Endothelial cell of umbilical vein (primary cell): ENCODE data around the gene FBN3. TPM values are rescaled to one million over a fixed set of nuclear protein-coding genes. Genes with fewer than 3 reads are reported as not detected.

Source experiments
- BruUV-seq: library from RNA; stranded (reverse); fragments of 400-500 nt; replicated peaks from 2 replicates; lab custom pipeline; 2021; lab: Mats Ljungman, UMichigan
- CTCF ChIA-PET: fragments of 300-600, 350-600 bp; sonication (Branson Sonifier 250); formaldehyde crosslinking; loops from one replicate; lab custom pipeline; 2021; ENCODE audit warnings: antibody characterized with exemption, inconsistent platforms; lab: Charles Lee
- POLR2A ChIA-PET: fragments of 300-600, 350-600 bp; sonication (Branson Sonifier 250); formaldehyde crosslinking; loops from one replicate; lab custom pipeline; 2021; ENCODE audit warnings: antibody characterized with exemption, inconsistent platforms; lab: Charles Lee
- DNase-seq: peaks from one replicate; pipeline ENCODE4 v3.0.0-alpha.2; 2011; ENCODE audit warnings: low read depth, low spot score
- FAIRE-seq: peaks from 2 replicates; lab custom pipeline; 2011; peaks lifted over from hg19 to GRCh38; lab: Jason Lieb, UNC
- H2AFZ ChIP-seq: 2 replicates; pipeline ENCODE4 v1.6.0; 2012; ENCODE audit warnings: low read depth, low read length, control low read depth, inconsistent platforms
- H3K27ac ChIP-seq: 2 replicates; pipeline ENCODE4 v1.5.1; 2011; ENCODE audit warnings: low read depth, mild to moderate bottlenecking, control low read depth, low read length, moderate library complexity; ENCODE audit not compliant: insufficient read depth
- H3K27me3 ChIP-seq, 2 experiments: 2 replicates each; pipeline versions ENCODE4 v1.6.0 to v1.6.1; 2011; ENCODE audit warnings: low read length in 2 of 2, mixed read lengths in 1 of 2; ENCODE audit not compliant: control insufficient read depth in 2 of 2, insufficient read depth in 2 of 2
- H3K36me3 ChIP-seq, 2 experiments: 2 replicates in 1 of 2; 3 replicates in 1 of 2; pipeline ENCODE4 v1.5.1; 2011; ENCODE audit warnings: low read length in 2 of 2, mild to moderate bottlenecking in 1 of 2, moderate library complexity in 1 of 2; ENCODE audit not compliant: control insufficient read depth in 2 of 2, insufficient read depth in 2 of 2; ENCODE audit errors: extremely low read depth in 1 of 2
- H3K4me1 ChIP-seq: 3 replicates; pipeline ENCODE4 v1.5.1; 2011; ENCODE audit warnings: mild to moderate bottlenecking, low read length; ENCODE audit not compliant: control insufficient read depth, insufficient read depth; ENCODE audit errors: extremely low read depth
- H3K4me2 ChIP-seq: 2 replicates; pipeline ENCODE4 v1.6.1; 2011; ENCODE audit warnings: low read length, control low read depth, mixed read lengths; ENCODE audit not compliant: insufficient read depth
- H3K4me3 ChIP-seq, 3 experiments: fragments of 200-600 bp in 1 of 3; sonication (generic), shearing (Covaris generic) in 1 of 3; replicated peaks in 1 of 3; 2 replicates each; pipeline ENCODE4 v1.5.1; 2011 to 2016; ENCODE audit warnings: control low read depth in 3 of 3, low read length in 3 of 3, mild to moderate bottlenecking in 2 of 3, inconsistent platforms in 1 of 3, low read depth in 1 of 3, moderate library complexity in 1 of 3; ENCODE audit not compliant: insufficient read depth in 1 of 3
- H3K79me2 ChIP-seq: 2 replicates; pipeline ENCODE4 v1.6.0; 2012; ENCODE audit warnings: low read length, inconsistent platforms; ENCODE audit not compliant: control insufficient read depth, insufficient read depth
- H3K9ac ChIP-seq: replicated peaks from 2 replicates; pipeline ENCODE3; 2011; ENCODE audit warnings: low read length, control low read depth; ENCODE audit not compliant: insufficient read depth; ENCODE audit errors: extremely low read depth
- H3K9me1 ChIP-seq: replicated peaks from 3 replicates; pipeline ENCODE4 v1.6.0; 2011; ENCODE audit warnings: mild to moderate bottlenecking, low read length; ENCODE audit not compliant: control insufficient read depth, insufficient read depth; ENCODE audit errors: extremely low read depth
- H3K9me3 ChIP-seq: replicated peaks from 2 replicates; pipeline ENCODE4 v1.5.1; 2012; ENCODE audit warnings: low read length, inconsistent platforms; ENCODE audit not compliant: control insufficient read depth, insufficient read depth
- H4K20me1 ChIP-seq: replicated peaks from 2 replicates; pipeline ENCODE3; 2011; ENCODE audit warnings: mild to moderate bottlenecking, low read length; ENCODE audit not compliant: control insufficient read depth, insufficient read depth; ENCODE audit errors: extremely low read depth
- CTCF ChIP-seq, 2 donors: IDR thresholded peaks; 1 replicate in 1 of 2; 2 replicates in 1 of 2; pipeline ENCODE4 v1.5.1; 2011; ENCODE audit warnings: low read length in 2 of 2, mild to moderate bottlenecking in 2 of 2, moderate library complexity in 2 of 2, control low read depth in 1 of 2, inconsistent platforms in 1 of 2, low read depth in 1 of 2; ENCODE audit not compliant: insufficient read depth in 1 of 2; ENCODE audit errors: extremely low read depth in 1 of 2
- EZH2 ChIP-seq: IDR thresholded peaks from 2 replicates; pipeline ENCODE4 v1.6.1; 2012; ENCODE audit warnings: borderline replicate concordance, low read depth, mild to moderate bottlenecking, moderate library complexity, low read length, inconsistent platforms; ENCODE audit not compliant: severe bottlenecking
- FOS ChIP-seq: IDR thresholded peaks from 2 replicates; pipeline ENCODE4 v1.6.1; 2011; ENCODE audit warnings: mild to moderate bottlenecking, low read length, moderate library complexity, borderline replicate concordance; ENCODE audit not compliant: insufficient read depth
- GATA2 ChIP-seq: IDR thresholded peaks from 2 replicates; pipeline ENCODE4 v1.7.0; 2011; ENCODE audit warnings: low read depth, mild to moderate bottlenecking, moderate library complexity, mixed read lengths, low read length; ENCODE audit not compliant: insufficient read length, insufficient read depth
- JUN ChIP-seq: IDR thresholded peaks from 2 replicates; pipeline ENCODE4 v1.6.1; 2011; ENCODE audit warnings: borderline replicate concordance, low read depth; ENCODE audit not compliant: insufficient read length, insufficient read depth
- MAX ChIP-seq: IDR thresholded peaks from 2 replicates; pipeline ENCODE4 v1.6.1; 2011; ENCODE audit not compliant: insufficient read depth, insufficient read length
- MYC ChIP-seq: IDR thresholded peaks from one replicate; pipeline ENCODE4 v1.6.1; 2011; ENCODE audit warnings: mild to moderate bottlenecking, low read depth, low read length
- POLR2A ChIP-seq: IDR thresholded peaks from 2 replicates; pipeline ENCODE4 v1.6.1; 2012; ENCODE audit warnings: low read depth, mild to moderate bottlenecking, control low read depth, low read length
- POLR2AphosphoS5 ChIP-seq: IDR thresholded peaks from 2 replicates; pipeline ENCODE4 v1.6.1; 2012; ENCODE audit warnings: low read depth, mild to moderate bottlenecking, control low read depth, low read length, moderate library complexity; ENCODE audit not compliant: insufficient read depth
- dilution Hi-C: fragments of 300-500 bp; cut with MboI; formaldehyde crosslinking; loops from one replicate; pipeline ENCODE4 v1.15.0; 2019; ENCODE audit warnings: low sequenced_read_pairs; ENCODE audit not compliant: extremely low pct_ligation_motif_present
- intact Hi-C: fragments of 100-400 bp; cut with micrococcal nuclease; formaldehyde crosslinking; loops from one replicate; pipeline ENCODE4 v1.10.0; 2022
- polyA plus RNA-seq, 4 experiments: library from polyadenylated mRNA; depleted of rRNA in 3 of 4; stranded (reverse) in 3 of 4; unstranded in 1 of 4; fragments of >200 nt; gene quantifications; 2 replicates each; pipeline versions ENCODE4 v1.2.1 to v1.2.3, GENCODE V29; 2011 to 2012; ENCODE audit warnings: missing spikeins in 1 of 4
- total RNA-seq: library from RNA; stranded (reverse); gene quantifications from 2 replicates; pipeline ENCODE4 v1.2.3, GENCODE V29; 2021

FBN3 gene
- total and polyA plus RNA-seq, 2 donors (not counting 3 experiments of a cell fraction or from before 2014, with no cell fraction given), result not detected

DNA sequence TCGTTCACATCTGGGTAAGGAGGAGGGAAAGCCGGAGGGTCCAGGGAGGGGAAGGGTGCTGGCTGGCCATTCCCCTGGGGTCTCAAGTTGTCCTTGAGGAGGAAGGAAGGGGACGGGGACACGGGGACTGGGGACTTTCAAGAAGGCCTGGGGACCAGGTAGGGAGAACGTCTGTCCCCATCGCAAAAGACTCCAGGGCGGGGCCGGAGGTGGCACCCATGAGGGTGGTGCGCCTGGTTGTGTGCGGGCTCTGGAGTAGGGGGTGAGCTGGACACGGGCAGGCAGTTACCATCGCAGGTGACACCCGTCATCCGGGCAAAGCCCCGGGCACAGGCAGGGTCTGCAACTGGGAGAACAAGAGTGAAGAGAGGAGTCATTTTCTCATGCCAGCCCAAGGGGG lies 23.4 kb downstream of the FBN3 start:
- no peak for FAIRE-seq
- intact Hi-C loops (no loop called here), dilution Hi-C loops (no loop called here)
- Histone ChIP-seq H3K9me3 (no peaks in the 10 kb centered on the region), H3K4me2 (no peak overlapping the region), H3K9ac (no peak overlapping the region), H4K20me1 (no peaks in the 10 kb centered on the region), H3K27me3 (no peaks in the 10 kb centered on the region), H2AFZ (no peak overlapping the region), H3K27ac (no peak overlapping the region), H3K36me3 (no peaks in the 10 kb centered on the region), H3K4me3 (no peak overlapping the region), H3K4me1 (no peaks in the 10 kb centered on the region), H3K79me2 (no peaks in the 10 kb centered on the region), H3K9me1 (no peaks in the 10 kb centered on the region)
- no peak for TF ChIP-seq POLR2AphosphoS5
- no peak for TF ChIP-seq POLR2A
- no peak for TF ChIP-seq GATA2
- no peak for TF ChIP-seq MYC
- TF ChIP-seq CTCF (IDR thresholded peaks at IDR 0.05; ENCODE audit: extremely low read depth in 1 of 2, insufficient read depth in 1 of 2, low read depth in 1 of 2, low read length in 2 of 2), result no peak
- no peak for TF ChIP-seq MAX
- TF ChIP-seq EZH2, result no peak
- TF ChIP-seq JUN, result no peak
- no peak for TF ChIP-seq FOS
- DNase-seq, result no peak
- POLR2A ChIA-PET, result no interaction called here
- CTCF ChIA-PET, result no interaction called here
- no TSS peak for BruUV-seq
